ENCODE results near the gene MAML3.

Gene MAML3

DNA sequence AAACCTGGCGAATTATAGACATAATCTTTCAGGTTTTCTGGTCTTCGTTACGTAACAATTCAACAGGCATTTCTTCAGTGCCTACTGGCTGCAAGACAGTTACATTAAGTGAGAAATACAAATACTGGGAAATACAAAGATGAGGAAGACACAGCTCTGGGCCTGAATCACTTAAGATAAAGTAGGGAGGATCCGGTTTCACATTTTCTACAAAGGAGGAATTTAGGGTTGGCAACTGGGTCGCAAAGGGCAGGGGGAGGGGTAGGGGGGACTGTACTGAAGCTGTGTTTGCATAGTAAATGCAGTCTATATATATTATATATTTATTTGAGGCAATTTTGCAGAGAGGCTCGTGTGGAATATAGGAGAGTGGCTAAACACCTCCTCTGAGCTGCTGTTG, 107.4 kb downstream of the MAML3 start:
- Histone ChIP-seq H3K4me3 (ENCODE audit: low read depth, low read length) (no peak overlapping the region), H3K9me3 (no peaks in the 10 kb centered on the region), H3K27me3 (no peaks in the 10 kb centered on the region), H3K4me1 (peaks cover 17% of the 10 kb centered on the region), H3K36me3 (no peaks in the 10 kb centered on the region)
- no peak for DNase-seq
- TF ChIP-seq, protein P1, sequence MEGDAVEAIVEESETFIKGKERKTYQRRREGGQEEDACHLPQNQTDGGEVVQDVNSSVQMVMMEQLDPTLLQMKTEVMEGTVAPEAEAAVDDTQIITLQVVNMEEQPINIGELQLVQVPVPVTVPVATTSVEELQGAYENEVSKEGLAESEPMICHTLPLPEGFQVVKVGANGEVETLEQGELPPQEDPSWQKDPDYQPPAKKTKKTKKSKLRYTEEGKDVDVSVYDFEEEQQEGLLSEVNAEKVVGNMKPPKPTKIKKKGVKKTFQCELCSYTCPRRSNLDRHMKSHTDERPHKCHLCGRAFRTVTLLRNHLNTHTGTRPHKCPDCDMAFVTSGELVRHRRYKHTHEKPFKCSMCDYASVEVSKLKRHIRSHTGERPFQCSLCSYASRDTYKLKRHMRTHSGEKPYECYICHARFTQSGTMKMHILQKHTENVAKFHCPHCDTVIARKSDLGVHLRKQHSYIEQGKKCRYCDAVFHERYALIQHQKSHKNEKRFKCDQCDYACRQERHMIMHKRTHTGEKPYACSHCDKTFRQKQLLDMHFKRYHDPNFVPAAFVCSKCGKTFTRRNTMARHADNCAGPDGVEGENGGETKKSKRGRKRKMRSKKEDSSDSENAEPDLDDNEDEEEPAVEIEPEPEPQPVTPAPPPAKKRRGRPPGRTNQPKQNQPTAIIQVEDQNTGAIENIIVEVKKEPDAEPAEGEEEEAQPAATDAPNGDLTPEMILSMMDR (IDR thresholded peaks at IDR 0.05; ENCODE audit: low read depth, low read length), result no peak

DNA sequence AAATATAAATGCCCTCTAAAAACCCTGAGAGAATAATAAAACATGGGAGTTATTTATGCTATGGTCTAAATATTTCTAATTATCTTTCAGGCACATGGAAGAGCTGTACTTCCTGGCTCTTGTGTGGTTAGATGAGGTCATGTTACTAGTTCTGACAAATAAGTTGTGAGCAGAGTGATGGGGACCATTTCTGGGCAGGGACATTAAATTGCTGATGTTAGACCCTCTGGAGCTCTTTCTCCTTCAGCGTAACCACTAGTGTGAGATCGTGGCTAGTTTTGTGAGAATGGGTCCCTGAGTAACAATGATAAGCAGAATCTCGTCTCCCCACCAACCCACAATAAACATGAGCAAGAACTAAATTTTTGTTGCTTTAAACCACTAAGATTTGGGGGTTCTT, 108.0 kb downstream of the MAML3 start:
- TF ChIP-seq, protein P1 (IDR thresholded peaks at IDR 0.05; ENCODE audit: low read depth, low read length), result no peak
- H3K27me3 ChIP-seq, result no peaks in the 10 kb centered on the region
- no peak overlapping the region for H3K4me3 ChIP-seq (ENCODE audit: low read depth, low read length)
- no peak for DNase-seq
- H3K9me3 ChIP-seq, result no peaks in the 10 kb centered on the region
- no peaks in the 10 kb centered on the region for H3K36me3 ChIP-seq
- peaks cover 16% of the 10 kb centered on the region for H3K4me1 ChIP-seq

DNA sequence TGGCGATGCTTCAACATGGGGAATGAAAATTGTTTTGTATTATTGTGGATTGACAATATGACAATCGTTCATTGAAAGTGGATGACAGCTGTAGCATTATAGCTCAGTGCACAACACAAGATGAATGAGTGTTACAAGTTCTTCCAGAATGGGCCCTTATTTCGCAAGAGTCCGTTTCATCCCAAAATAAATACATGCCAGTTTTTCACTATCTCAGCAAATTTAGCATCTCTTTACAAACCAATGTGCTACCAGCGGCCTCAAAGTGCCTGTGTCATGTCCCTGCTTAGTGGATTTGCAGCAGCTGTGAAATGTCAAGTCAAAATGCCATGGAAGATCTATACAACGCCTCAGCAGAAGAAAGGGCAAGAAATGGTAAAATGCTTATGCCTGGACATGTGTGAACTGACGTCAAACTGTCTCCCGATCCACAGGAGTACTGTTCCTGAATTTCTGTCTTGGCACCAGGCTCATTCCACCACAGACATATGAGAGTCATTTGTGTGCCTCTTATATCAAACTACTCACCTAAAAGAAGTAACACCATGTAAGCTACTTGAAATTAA, 109.6 kb downstream of the MAML3 start:
- Histone ChIP-seq H3K4me1 (peaks cover 9% of the 10 kb centered on the region), H3K4me3 (ENCODE audit: low read depth, low read length) (no peak overlapping the region)

DNA sequence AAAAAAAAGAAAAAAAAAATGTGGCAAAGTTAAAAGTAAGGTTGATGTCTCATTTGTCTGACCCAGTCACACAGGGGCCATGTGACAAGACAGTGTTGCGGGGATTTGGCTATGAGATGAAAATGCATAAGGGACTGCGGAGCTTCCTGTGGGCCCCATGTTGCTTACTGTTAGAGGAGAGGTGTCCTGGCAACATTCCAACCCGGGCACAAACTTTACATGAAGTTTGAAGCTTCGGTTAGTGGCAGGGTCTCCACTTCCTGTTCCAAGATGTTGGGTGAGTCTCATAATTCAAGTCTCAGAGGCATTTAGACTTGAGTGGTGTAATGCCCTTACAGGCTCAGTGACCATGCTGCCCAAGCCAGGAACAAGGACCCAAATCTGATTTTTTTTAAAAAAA, 111.3 kb downstream of the MAML3 start:
- TF ChIP-seq, protein P1 (IDR thresholded peaks at IDR 0.05; ENCODE audit: low read depth, low read length), result no peak
- Histone ChIP-seq H3K4me1 (peaks cover 4% of the 10 kb centered on the region), H3K4me3 (ENCODE audit: low read depth, low read length) (no peak overlapping the region), H3K27me3 (no peaks in the 10 kb centered on the region), H3K36me3 (no peaks in the 10 kb centered on the region), H3K9me3 (no peaks in the 10 kb centered on the region)
- no peak for DNase-seq

More for the DNA sequence above, 109.6 kb downstream of the MAML3 start:
- Histone ChIP-seq H3K9me3 (no peaks in the 10 kb centered on the region), H3K27me3 (no peaks in the 10 kb centered on the region), H3K36me3 (no peaks in the 10 kb centered on the region)
- TF ChIP-seq, protein P1 (IDR thresholded peaks at IDR 0.05; ENCODE audit: low read depth, low read length), result no peak
- DNase-seq, result no peak

DNA sequence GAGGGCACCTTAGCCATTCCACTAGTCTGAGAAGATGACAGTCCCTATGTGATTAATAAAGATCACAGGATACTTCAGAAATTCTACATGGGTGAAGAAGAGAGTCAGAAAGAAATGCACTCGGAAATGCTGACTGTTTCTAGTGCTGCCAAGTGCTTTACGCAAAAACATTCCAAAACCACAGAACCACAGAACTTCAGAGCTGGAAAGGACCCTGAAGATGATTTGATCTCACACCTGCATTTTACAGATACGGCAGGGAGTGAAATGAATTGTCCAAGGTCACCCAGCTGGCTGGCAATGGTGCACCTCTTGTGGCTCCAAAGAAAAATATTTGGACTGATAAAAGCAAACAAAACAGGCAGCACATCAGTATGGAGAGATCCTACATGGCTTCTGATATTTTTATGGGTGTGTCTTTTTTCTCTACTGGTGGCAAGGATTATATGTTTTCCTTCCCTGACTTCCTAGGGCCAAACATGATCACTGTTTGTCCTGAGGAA, 115.9 kb downstream of the MAML3 start:
- Histone ChIP-seq H3K9me3 (no peaks in the 10 kb centered on the region), H3K36me3 (no peaks in the 10 kb centered on the region), H3K4me3 (ENCODE audit: low read depth, low read length) (no peak overlapping the region), H3K27me3 (no peaks in the 10 kb centered on the region), H3K4me1 (peaks cover 7% of the 10 kb centered on the region)
- DNase-seq, result no peak
- TF ChIP-seq, protein P1 (IDR thresholded peaks at IDR 0.05; ENCODE audit: low read depth, low read length), result no peak

DNA sequence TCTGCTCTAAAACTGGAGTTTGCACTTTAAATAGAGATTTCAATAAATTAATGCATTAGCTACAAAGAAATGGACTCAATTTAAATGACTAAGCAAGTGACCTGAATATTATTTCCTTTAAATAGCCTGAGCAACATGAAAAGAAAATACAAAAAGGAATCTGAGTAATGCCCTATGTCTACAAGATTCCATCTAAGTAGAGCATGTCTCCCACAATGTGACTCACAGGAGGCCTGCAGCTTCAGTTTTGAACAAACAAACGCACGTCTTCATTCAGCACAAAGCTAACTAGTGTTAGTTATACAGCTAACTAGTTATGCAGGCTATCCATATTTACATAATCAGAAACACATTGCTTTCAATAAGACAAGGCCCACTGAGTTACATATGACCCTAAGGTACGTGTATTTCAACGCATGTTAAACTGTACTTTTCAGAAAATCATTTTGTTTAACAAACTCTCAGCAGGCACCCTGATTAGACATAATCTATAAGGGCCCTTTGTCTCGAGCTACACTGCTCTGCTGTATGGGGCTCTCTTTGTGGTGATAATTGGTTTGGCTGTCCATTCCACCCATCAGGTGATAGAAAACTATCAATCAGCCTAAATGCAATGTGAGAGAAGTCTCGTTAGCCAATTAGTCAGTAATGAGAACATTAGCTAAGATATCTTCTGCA, 116.5 kb downstream of the MAML3 start:
- DNase-seq, result no peak
- no peak overlapping the region for H3K4me3 ChIP-seq (ENCODE audit: low read depth, low read length)
- H3K9me3 ChIP-seq, result no peaks in the 10 kb centered on the region
- peaks cover 7% of the 10 kb centered on the region for H3K4me1 ChIP-seq
- H3K27me3 ChIP-seq, result no peaks in the 10 kb centered on the region
- H3K36me3 ChIP-seq, result no peaks in the 10 kb centered on the region
- TF ChIP-seq, protein P1 (IDR thresholded peaks at IDR 0.05; ENCODE audit: low read depth, low read length), result no peak

Measured in BE2C (cell line).